ENCODE data around the gene IL2RA.

Gene IL2RA

GRCh38 chr10:6037422-6037821 lies 24.7 kb downstream of the IL2RA start:
- DNase-seq: no peak

DNA sequence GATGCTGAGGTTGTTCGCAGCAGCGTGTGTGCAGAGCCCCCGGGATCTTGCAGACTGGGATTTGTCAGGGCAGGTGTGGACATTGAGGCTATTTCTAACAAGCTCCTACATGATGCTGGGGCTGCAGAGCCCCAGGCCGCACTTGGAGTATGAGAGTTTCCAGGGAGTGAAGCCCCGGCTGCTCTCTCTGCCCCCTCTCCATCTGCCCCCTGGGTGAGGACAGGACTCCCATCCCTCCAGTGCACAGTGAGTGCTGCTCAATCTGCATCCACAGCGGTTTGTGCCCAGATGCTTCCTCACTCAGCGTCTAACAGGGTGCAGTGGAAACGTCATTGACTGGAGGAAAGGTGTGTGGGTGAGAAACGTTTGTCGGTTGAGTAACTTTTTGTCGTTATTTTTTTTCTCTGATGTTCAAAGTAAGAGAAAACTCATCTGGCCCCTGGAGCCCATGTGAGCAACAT lies 25.3 kb downstream of the IL2RA start:
- no peak for DNase-seq

DNA sequence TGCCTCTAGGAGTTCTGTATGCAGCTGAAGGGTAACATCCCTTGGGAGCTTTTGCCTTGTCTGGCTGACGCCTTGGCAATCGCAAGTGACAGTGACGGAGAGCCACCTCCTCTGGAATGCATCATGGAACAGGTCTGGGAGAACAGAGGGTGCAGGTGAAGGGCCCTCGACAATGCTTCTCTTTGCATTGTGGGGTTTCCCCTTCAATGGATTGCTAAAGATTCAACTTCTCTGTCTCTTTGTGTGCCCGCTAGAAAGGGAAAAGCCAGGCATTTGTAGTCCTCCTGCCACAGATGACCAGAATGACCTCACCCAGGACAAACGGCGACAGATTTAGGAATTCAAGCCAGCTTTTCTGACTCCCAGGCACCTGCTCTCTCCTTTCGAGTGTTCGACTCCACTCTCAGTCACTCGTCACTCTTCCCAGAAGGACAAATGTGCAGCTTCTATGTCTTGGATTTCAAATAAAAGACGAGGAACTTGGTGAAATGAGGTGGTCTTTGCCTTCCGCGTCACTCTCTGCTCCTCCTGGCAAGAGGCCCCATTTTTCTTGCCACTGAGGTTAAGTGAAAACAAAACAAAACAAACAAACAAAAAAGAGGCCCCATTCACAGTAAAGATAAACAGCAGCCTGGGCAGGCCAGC lies 26.1 kb downstream of the IL2RA start:
- no peak for DNase-seq

DNA sequence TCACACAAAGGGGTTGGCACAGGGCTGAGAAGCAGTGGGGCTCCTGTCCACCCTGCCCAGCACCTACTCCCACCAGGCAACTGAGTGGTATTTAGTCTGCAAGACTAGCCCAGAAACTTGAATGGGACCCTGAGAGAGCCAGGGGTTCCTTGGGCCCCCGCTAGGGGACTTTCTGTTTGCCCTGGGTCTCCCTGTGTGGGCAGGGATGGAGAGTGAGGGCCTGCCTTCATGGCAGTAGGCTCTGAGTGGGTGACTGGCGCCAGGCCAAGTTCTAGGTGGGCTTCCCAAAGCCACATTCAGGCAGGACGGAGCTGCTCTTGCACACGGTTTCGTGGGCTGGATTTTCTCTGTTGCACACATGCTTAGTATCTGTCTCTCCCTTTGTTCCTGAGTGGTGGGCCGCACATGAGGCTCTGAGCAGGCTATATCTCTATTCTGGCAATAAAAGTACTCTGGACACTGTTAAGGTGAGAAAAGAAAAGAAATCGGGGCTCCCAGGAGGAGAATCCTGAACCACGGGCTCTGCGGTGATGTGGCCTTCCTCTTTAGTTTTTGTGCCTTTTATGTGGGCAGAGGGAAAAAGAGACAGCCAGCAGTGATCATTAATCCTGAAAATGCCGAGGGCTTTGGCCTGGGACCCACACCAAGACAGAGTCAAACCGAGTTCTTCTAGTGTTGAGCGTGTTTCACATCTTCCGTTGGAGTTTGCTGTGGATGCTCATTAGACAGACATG lies 26.9 kb downstream of the IL2RA start:
- DNase-seq: no peak

GRCh38 chr10:6034371-6034770 lies 27.8 kb downstream of the IL2RA start:
- no peak for DNase-seq

DNA sequence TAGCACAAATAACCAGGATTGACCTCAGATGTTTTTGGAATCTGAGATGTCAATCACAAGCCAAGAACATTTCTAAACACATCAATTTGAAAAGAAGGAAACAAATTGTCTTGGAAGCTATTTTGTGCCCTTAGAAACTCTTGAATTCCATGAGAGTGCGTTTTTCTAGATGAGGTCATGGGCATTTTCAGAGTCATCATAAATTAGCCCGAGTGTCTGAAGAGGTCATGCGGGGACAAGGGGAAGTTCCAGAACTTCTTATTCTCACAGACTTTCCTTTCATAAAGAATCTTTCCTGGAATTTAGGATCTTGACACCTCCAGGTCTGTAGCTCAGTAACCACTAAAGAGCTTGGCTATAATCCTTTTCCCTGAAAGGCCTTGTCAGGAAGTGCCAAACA lies 28.2 kb downstream of the IL2RA start:
- DNase-seq: no peak

- no peak for DNase-seq
Observed at GRCh38 chr10:6030940-6031339, 31.2 kb downstream of the IL2RA start.

DNA sequence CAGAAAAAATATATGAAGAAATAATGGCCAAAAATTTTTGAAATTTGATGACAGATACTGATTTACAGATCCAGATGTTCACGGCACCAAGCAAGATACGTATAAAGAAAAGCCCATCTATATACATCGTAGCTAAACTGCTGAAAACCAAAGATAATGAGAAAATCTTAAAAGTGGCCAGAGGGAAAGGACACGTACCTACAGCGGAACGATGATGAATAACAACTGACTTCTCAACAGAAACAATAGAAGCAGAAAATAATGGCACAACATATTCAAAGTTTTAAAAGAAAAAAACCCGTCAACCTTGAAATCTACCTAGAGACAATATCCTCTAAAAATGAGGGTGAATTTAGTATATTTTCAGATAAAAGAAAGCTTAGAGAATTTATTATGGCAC lies 31.9 kb downstream of the IL2RA start:
- no peak for DNase-seq

DNA sequence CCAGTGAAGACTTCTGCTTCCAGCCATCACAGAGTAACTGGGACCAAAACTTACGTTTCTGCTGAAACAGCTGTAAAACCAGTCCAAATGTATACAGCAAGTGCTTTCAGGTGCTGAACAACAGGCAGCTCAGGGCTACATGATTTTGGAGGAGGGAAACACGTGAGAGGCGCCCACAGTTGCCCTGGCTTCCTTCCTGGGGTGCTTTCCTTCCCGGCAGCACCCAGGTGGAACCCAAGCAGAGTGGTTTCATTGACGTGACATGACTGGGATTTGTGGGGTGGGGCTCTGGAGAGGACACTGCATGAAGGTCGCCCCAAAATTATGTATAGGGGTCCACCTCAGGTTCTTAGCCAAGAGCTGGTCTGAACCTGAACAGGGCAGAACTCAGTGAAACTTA lies 34.2 kb downstream of the IL2RA start:
- no peak for DNase-seq

GRCh38 chr10:6025683-6026255 lies 36.4 kb downstream of the IL2RA start:
- no peak for DNase-seq

- DNase-seq: no peak
Observed at GRCh38 chr10:6024334-6024682, 37.9 kb downstream of the IL2RA start.

GRCh38 chr10:6023661-6024333 lies 38.4 kb downstream of the IL2RA start:
- DNase-seq: no peak

- DNase-seq: no peak
Observed at GRCh38 chr10:6022660-6023059, 39.5 kb downstream of the IL2RA start.

- no peak for DNase-seq
Observed at GRCh38 chr10:6020826-6021225, 41.3 kb downstream of the IL2RA start.

DNA sequence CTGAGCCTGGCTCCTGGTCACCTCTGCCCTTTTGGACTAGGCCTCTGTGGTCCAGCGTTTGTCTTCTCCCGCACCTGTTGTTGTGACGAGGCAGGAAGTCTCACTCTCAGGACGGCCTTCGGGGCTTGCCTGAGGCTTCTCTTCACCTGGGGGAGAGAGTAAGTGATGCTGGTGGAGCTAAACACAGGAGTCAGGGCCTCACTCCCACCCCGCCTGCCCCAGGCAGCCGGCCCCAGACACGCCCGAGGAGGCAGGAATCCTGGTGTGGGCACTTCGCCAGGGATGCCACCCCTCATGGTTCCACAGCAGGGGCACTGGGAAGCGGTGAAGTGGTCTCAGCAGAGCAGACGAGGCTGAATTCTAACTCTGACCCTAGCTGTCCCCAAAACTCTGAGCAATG lies 42.4 kb downstream of the IL2RA start:
- DNase-seq: no peak

DNA sequence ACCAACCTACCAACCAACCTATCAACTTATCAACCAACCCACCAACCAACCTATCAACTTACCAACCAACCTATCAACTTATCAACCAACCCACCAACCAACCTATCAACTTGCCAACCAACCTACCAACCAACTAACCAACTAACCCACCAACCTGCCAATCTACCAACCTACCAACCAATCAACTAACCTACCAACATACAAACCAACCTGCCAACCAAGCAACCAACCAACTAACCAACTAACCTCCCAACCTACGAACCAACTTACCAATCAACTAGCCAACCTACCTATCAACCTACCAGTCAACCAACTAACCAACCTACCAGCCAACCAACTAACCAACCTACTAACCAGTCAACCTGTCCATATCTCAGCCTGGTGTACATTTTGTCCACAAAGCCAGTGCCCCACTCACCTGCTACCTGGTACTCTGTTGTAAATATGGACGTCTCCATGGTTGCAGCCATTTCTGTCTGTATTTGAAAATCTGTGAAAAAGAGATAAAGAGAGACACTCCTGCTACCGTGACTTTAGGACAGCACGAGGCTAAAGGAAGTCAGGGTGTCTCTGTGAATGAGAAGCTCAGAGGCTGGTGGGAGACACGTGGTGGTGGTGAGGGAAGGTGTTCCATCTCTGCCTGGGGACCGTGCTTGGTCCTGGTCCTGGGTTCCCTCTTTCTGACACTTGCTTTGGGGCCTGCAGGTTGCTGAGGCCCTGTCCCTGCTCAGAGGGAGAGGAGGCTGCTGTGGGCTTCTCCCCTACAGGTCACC lies 43.0 kb downstream of the IL2RA start:
- DNase-seq: no peak

- DNase-seq: no peak
Observed at GRCh38 chr10:6018422-6018821, 43.7 kb downstream of the IL2RA start.

DNA sequence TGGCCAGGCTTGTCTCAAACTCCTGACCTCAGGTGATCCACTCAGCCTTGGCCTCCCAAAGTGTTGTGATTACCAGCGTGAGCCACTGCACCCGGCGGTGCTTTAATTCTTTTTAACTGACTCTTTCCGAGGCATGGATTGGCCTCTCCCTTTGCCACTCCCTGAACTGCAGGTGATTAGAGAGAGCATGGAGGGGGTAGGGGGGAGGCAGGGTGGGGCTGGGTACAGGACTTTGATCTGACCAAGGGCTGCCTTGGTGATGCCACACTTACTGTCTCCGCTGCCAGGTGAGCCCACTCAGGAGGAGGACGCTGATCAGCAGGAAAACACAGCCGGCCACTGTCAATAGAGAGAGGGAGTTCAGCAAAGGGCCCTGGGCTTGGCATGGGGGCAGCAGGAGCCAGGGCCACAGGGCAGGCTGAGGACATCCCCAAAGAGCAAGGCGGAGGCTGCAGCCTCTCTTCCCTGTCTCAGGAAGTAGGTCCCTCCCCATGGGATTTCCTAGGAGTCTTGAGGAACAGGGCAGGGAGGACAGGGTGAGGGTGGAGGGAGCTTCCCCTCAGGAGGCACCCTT lies 44.3 kb downstream of the IL2RA start:
- DNase-seq: no peak

DNA sequence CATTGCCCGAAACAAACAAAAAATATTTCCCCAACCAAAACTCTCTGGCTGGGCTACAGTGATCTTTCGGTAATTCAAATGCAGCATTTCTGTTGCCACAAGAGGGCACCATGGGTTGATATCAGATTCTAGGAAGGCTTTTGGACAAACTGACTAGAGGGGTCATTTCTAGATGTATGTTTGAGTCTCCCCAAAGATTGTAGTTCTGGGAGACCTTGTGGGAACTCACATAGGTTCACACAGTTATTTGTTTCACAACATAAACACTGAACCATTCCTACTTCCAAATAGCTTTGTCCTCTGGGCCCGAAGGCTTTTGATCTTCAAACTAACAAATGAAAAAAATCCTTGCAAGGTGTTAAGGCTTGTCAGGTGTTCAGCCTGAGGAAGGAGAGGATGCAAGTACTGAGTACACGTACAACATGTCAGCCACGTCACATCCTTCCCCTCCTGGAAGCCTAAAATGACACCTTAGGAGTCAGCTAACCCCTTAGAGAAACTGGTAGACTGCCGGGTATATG lies 47.9 kb downstream of the IL2RA start:
- no peak for DNase-seq

- no peak for DNase-seq
Observed at GRCh38 chr10:6013413-6014192, 48.6 kb downstream of the IL2RA start.

GRCh38 chr10:6012121-6012905 lies 49.9 kb downstream of the IL2RA start:
- no peak for DNase-seq

Data from DMS79 treated with DMSO at 0.1 percent for 48 hours (cell line).